IMR-90 (cell line): ENCODE results near the gene CRYBA2. TPM values are rescaled to one million over a fixed set of nuclear protein-coding genes. Genes with fewer than 3 reads are reported as not detected.

Source experiments
- ATAC-seq: fragments of 200-7000 bp; cut with Tn5 transposase; 2 replicates; pipeline ENCODE4 v1.9.1; 2020; ENCODE audit warnings: low read depth, mild to moderate bottlenecking, moderate library complexity
- BruUV-seq: library from RNA; stranded (reverse); fragments of 400-500 nt; replicated peaks from 2 replicates; lab custom pipeline; 2021; lab: Mats Ljungman, UMichigan
- CTCF ChIA-PET: fragments of 300-600 bp; formaldehyde crosslinking; extraction: SDS; loops from one replicate; lab custom pipeline; 2021; ENCODE audit warnings: antibody characterized with exemption; lab: Yijun Ruan, JAX
- POLR2A ChIA-PET: fragments of 300-600 bp; sonication (Branson Sonifier 250); formaldehyde crosslinking; loops from one replicate; lab custom pipeline; 2022; ENCODE audit warnings: antibody characterized with exemption; ENCODE audit not compliant: unreplicated experiment; lab: Charles Lee
- DNase-seq: peaks from one replicate; pipeline ENCODE4 v3.0.0; 2013
- H2AFZ ChIP-seq: replicated peaks from 2 replicates; pipeline ENCODE3; 2013; ENCODE audit warnings: low read length, mild to moderate bottlenecking; ENCODE audit not compliant: poor library complexity
- H2AK5ac ChIP-seq: 2 replicates; pipeline ENCODE4 v1.6.1; 2013; ENCODE audit warnings: low read depth, low read length, inconsistent platforms
- H2AK9ac ChIP-seq: replicated peaks from 2 replicates; pipeline ENCODE3; 2013; ENCODE audit warnings: mild to moderate bottlenecking, low read depth, low read length, moderate library complexity; ENCODE audit not compliant: poor library complexity
- H2BK120ac ChIP-seq: 2 replicates; pipeline ENCODE4 v1.6.1; 2013; ENCODE audit warnings: low read depth, low read length, inconsistent platforms
- H2BK15ac ChIP-seq: 3 replicates; pipeline ENCODE4 v1.6.1; 2013; ENCODE audit warnings: low read depth, low read length, inconsistent platforms
- H2BK20ac ChIP-seq: 2 replicates; pipeline ENCODE4 v1.6.1; 2013; ENCODE audit warnings: low read depth, mild to moderate bottlenecking, inconsistent platforms, low read length, moderate library complexity
- H2BK5ac ChIP-seq: 2 replicates; pipeline ENCODE4 v1.6.1; 2013; ENCODE audit warnings: mild to moderate bottlenecking, low read depth, low read length, inconsistent platforms; ENCODE audit not compliant: poor library complexity, severe bottlenecking
- H3K14ac ChIP-seq: replicated peaks from 2 replicates; pipeline ENCODE4 v1.6.1; 2013; ENCODE audit warnings: low read depth, low read length, inconsistent platforms
- H3K18ac ChIP-seq: 2 replicates; pipeline ENCODE4 v1.6.1; 2013; ENCODE audit warnings: low read depth, low read length, control low read depth
- H3K23ac ChIP-seq: 2 replicates; pipeline ENCODE4 v1.6.1; 2013; ENCODE audit warnings: low read depth, low read length, inconsistent platforms
- H3K27ac ChIP-seq: 2 replicates; pipeline ENCODE4 v1.5.1; 2013; ENCODE audit warnings: mild to moderate bottlenecking, control low read depth, low read length; ENCODE audit not compliant: insufficient read depth
- H3K27me3 ChIP-seq: 2 replicates; pipeline ENCODE4 v1.6.1; 2013; ENCODE audit warnings: low read length; ENCODE audit not compliant: control insufficient read depth, insufficient read depth
- H3K36me3 ChIP-seq: 2 replicates; pipeline ENCODE4 v1.6.1; 2013; ENCODE audit warnings: low read length, mixed read lengths; ENCODE audit not compliant: control insufficient read depth, insufficient read depth
- H3K4ac ChIP-seq: 2 replicates; pipeline ENCODE4 v1.6.1; 2013; ENCODE audit warnings: low read depth, low read length, inconsistent platforms
- H3K4me1 ChIP-seq: 2 replicates; pipeline ENCODE4 v1.6.1; 2013; ENCODE audit warnings: low read length, mixed read lengths; ENCODE audit not compliant: control insufficient read depth, insufficient read depth
- H3K4me2 ChIP-seq: 2 replicates; pipeline ENCODE4 v1.6.1; 2013; ENCODE audit warnings: low read depth, mild to moderate bottlenecking, control low read depth, low read length, moderate library complexity
- H3K4me3 ChIP-seq: 2 replicates; pipeline ENCODE4 v1.5.1; 2013; ENCODE audit warnings: low read depth, mild to moderate bottlenecking, control low read depth, low read length, moderate library complexity; ENCODE audit not compliant: insufficient read depth
- H3K56ac ChIP-seq: 2 replicates; pipeline ENCODE4 v1.6.1; 2013; ENCODE audit warnings: low read length, inconsistent platforms; ENCODE audit not compliant: insufficient read depth; ENCODE audit errors: extremely low read depth
- H3K79me1 ChIP-seq, 2 experiments: 2 replicates each; pipeline ENCODE4 v1.6.1; 2013; ENCODE audit warnings: low read length in 2 of 2, inconsistent platforms in 1 of 2, low read depth in 1 of 2
- H3K9ac ChIP-seq: 2 replicates; pipeline ENCODE4 v1.6.1; 2013; ENCODE audit warnings: low read depth, low read length, control low read depth
- H3K9me1 ChIP-seq: 2 replicates; pipeline ENCODE4 v1.6.1; 2013; ENCODE audit warnings: low read length, inconsistent platforms; ENCODE audit not compliant: insufficient read depth
- H3K9me3 ChIP-seq: 2 replicates; pipeline ENCODE4 v1.6.1; 2013; ENCODE audit warnings: low read length; ENCODE audit not compliant: control insufficient read depth, insufficient read depth
- H4K20me1 ChIP-seq: 2 replicates; pipeline ENCODE4 v1.6.1; 2013; ENCODE audit warnings: low read length, inconsistent platforms; ENCODE audit not compliant: insufficient read depth
- H4K5ac ChIP-seq: 2 replicates; pipeline ENCODE4 v1.6.1; 2013; ENCODE audit warnings: mild to moderate bottlenecking, low read depth, low read length, control low read depth
- H4K8ac ChIP-seq, 2 experiments: 2 replicates each; pipeline ENCODE4 v1.6.1; 2013; ENCODE audit warnings: low read depth in 2 of 2, low read length in 2 of 2, control low read depth in 1 of 2, inconsistent platforms in 1 of 2
- H4K91ac ChIP-seq: 2 replicates; pipeline ENCODE4 v1.6.1; 2013; ENCODE audit warnings: low read depth, low read length, inconsistent platforms; ENCODE audit not compliant: insufficient read depth
- BHLHE40 ChIP-seq: fragments of 150-350 bp; IDR thresholded peaks from 2 replicates; pipeline ENCODE4 v1.6.1; 2016; ENCODE audit warnings: mild to moderate bottlenecking, low read depth, low read length
- CHD1 ChIP-seq: IDR thresholded peaks from 2 replicates; pipeline ENCODE4 v1.6.1; 2012; ENCODE audit warnings: low read depth, low read length, improper control_type of control experiment
- FOS ChIP-seq: fragments of 150-350 bp; IDR thresholded peaks from 2 replicates; pipeline ENCODE4 v1.6.1; 2016; ENCODE audit warnings: low read depth, low read length
- MAZ ChIP-seq: IDR thresholded peaks from 2 replicates; pipeline ENCODE4 v1.6.1; 2012; ENCODE audit warnings: low read depth, mild to moderate bottlenecking, low read length, improper control_type of control experiment, moderate library complexity, borderline replicate concordance
- MXI1 ChIP-seq: IDR thresholded peaks from 2 replicates; pipeline ENCODE4 v1.6.1; 2012; ENCODE audit warnings: low read depth, mild to moderate bottlenecking, low read length, moderate library complexity, borderline replicate concordance
- NFE2L2 ChIP-seq: fragments of 150-350 bp; IDR thresholded peaks from 2 replicates; pipeline ENCODE4 v1.6.1; 2016; ENCODE audit warnings: low read depth, mild to moderate bottlenecking, low read length
- POLR2A ChIP-seq: IDR thresholded peaks from 2 replicates; pipeline ENCODE4 v1.6.1; 2012; ENCODE audit warnings: mild to moderate bottlenecking, low read depth, low read length
- RAD21 ChIP-seq: IDR thresholded peaks from 2 replicates; pipeline ENCODE4 v1.6.1; 2012; ENCODE audit warnings: low read length, improper control_type of control experiment
- RFX5 ChIP-seq: IDR thresholded peaks from 2 replicates; pipeline ENCODE4 v1.8.0; 2012; ENCODE audit warnings: low read depth, mild to moderate bottlenecking, low read length, moderate library complexity
- SMC3 ChIP-seq: fragments of 150-350 bp; IDR thresholded peaks from 2 replicates; pipeline ENCODE4 v1.6.1; 2016; ENCODE audit warnings: low read depth, mild to moderate bottlenecking, antibody characterized with exemption, low read length, moderate library complexity
- WGBS, 2 experiments: methylation state at CpG; one replicate each; pipeline versions ENCODE4 v1.1.5 to v1.1.7; 2013; ENCODE audit warnings: missing lambda C conversion rate in 2 of 2; ENCODE audit not compliant: insufficient read length in 1 of 2; ENCODE audit errors: extremely low coverage in 2 of 2; 5-methylcytosine and 5-hydroxymethylcytosine counted together
- dilution Hi-C: fragments of 300-500 bp; cut with HindIII; formaldehyde crosslinking; loops from one replicate; pipeline ENCODE4 v1.14.3; 2018; ENCODE audit warnings: low sequenced_read_pairs; ENCODE audit not compliant: unreplicated experiment
- in situ Hi-C: fragments of 300-500 bp; cut with MboI; formaldehyde crosslinking; loops from 3 replicates; pipeline ENCODE4 v1.14.3; 2019; ENCODE audit warnings: low sequenced_read_pairs, inconsistent platforms, mixed read lengths
- intact Hi-C: fragments of 100-400 bp; cut with micrococcal nuclease; formaldehyde crosslinking; loops from 2 replicates; pipeline ENCODE4 v1.10.0; 2022
- polyA plus RNA-seq, 3 experiments: library from polyadenylated mRNA; depleted of rRNA; stranded (reverse); fragments of >200 nt; gene quantifications; 2 replicates each; pipeline ENCODE4 v1.2.3, GENCODE V29; 2012; ENCODE audit warnings: low replicate concordance in 1 of 3
- total RNA-seq: library from RNA; depleted of rRNA; stranded (reverse); fragments of >200 nt; gene quantifications from 2 replicates; pipeline ENCODE4 v1.2.3, GENCODE V29; 2012
- TF ChIP-seq, protein P1 (sequence below): conservative IDR thresholded peaks from 2 replicates; pipeline ENCODE4 v1.5.1; 2012; ENCODE audit warnings: mild to moderate bottlenecking, low read depth, low read length, improper control_type of control experiment
- TF ChIP-seq, protein P2 (sequence below): fragments of 150-350 bp; IDR thresholded peaks from 2 replicates; pipeline ENCODE4 v1.6.1; 2017; ENCODE audit warnings: mild to moderate bottlenecking, antibody characterized with exemption, low read length, low read depth
- TF ChIP-seq, protein P3 (sequence below): fragments of 150-350 bp; IDR thresholded peaks from 2 replicates; pipeline ENCODE4 v1.6.1; 2016; ENCODE audit warnings: low read depth, mild to moderate bottlenecking, low read length, moderate library complexity, borderline replicate concordance

Gene CRYBA2
- total and polyA plus RNA-seq, 2 of the 4 experiments (the other 2 are of a cell fraction) = not detected

DNA sequence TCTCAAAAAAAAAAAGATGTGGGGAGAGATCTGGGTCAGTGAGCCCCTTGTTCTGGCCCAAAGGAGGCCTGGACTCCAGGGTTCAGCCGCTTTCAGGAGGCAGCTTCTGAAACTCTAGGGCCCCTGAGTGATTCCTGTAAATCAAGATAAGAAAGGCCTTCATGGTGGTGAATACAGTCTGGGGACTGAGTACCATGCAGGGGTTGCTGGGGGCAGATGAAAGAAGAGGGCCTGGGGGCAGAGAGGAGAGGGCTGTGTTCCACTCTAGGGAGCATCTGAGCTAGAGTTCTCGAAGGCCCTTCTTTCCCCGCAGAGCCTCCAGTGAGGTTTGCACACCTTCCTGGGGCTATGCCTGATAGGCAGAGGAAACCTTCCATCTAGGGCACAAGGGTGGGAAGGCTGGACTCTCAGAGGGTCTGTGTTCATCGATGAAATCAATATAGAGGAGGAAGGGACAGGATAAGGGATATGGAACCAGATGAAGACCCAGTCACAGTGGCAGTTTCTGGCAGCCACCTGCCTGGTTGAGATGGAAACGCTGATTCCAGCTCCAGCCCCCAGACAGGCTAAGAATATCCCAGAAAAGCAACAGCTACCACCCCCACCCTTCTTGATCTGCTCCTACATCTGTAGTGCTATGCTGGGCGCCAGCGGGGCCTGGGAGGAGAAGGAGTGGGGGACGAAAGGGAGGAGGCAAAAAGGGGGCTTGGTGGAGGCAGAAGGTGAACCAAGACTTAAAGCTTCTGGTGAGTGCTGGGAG, 38.5 kb downstream of the CRYBA2 start:
- Histone ChIP-seq H2AK9ac (no peak overlapping the region), H2AFZ (no peak overlapping the region), H4K5ac (no peak overlapping the region), H3K9me3 (no peaks in the 10 kb centered on the region), H3K36me3 (no peaks in the 10 kb centered on the region), H3K4ac (no peak overlapping the region), H4K91ac (no peak overlapping the region), H3K79me1 (no peaks in the 10 kb centered on the region), H4K8ac (no peak overlapping the region), H3K9me1 (0 out of 2 replicates have a peak, but pooled peaks cover 4% of the 10 kb centered on the region), H2AK5ac (no peak overlapping the region), H2BK15ac (no peak overlapping the region), H3K4me2 (no peak overlapping the region), H3K4me1 (no peaks in the 10 kb centered on the region), H3K14ac (no peak overlapping the region), H2BK20ac (no peak overlapping the region), H3K56ac (no peak overlapping the region), H3K9ac (no peak overlapping the region), H2BK120ac (no peak overlapping the region), H3K4me3 (no peak overlapping the region), H3K18ac (no peak overlapping the region), H3K23ac (no peak overlapping the region), H2BK5ac (no peak overlapping the region), H4K20me1 (no peaks in the 10 kb centered on the region; the same call in 1 of the 2 replicates), H3K27ac (no peak overlapping the region), H3K27me3 (peaks cover 63% of the 10 kb centered on the region)
- DNase-seq (no peak), ATAC-seq (no peak)
- TF ChIP-seq SMC3 (no peak), FOS (no peak), MAZ (no peak), RFX5 (no peak), CHD1 (no peak), BHLHE40 (no peak), NFE2L2 (no peak), POLR2A (no peak), MXI1 (no peak), RAD21 (no peak)
- TF ChIP-seq, protein P1, sequence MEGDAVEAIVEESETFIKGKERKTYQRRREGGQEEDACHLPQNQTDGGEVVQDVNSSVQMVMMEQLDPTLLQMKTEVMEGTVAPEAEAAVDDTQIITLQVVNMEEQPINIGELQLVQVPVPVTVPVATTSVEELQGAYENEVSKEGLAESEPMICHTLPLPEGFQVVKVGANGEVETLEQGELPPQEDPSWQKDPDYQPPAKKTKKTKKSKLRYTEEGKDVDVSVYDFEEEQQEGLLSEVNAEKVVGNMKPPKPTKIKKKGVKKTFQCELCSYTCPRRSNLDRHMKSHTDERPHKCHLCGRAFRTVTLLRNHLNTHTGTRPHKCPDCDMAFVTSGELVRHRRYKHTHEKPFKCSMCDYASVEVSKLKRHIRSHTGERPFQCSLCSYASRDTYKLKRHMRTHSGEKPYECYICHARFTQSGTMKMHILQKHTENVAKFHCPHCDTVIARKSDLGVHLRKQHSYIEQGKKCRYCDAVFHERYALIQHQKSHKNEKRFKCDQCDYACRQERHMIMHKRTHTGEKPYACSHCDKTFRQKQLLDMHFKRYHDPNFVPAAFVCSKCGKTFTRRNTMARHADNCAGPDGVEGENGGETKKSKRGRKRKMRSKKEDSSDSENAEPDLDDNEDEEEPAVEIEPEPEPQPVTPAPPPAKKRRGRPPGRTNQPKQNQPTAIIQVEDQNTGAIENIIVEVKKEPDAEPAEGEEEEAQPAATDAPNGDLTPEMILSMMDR = no peak
- TF ChIP-seq, protein P2, sequence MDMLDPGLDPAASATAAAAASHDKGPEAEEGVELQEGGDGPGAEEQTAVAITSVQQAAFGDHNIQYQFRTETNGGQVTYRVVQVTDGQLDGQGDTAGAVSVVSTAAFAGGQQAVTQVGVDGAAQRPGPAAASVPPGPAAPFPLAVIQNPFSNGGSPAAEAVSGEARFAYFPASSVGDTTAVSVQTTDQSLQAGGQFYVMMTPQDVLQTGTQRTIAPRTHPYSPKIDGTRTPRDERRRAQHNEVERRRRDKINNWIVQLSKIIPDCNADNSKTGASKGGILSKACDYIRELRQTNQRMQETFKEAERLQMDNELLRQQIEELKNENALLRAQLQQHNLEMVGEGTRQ = no peak
- TF ChIP-seq, protein P3, sequence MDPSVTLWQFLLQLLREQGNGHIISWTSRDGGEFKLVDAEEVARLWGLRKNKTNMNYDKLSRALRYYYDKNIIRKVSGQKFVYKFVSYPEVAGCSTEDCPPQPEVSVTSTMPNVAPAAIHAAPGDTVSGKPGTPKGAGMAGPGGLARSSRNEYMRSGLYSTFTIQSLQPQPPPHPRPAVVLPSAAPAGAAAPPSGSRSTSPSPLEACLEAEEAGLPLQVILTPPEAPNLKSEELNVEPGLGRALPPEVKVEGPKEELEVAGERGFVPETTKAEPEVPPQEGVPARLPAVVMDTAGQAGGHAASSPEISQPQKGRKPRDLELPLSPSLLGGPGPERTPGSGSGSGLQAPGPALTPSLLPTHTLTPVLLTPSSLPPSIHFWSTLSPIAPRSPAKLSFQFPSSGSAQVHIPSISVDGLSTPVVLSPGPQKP = no peak
- WGBS, 2 experiments = 37% methylated on average over 2 of the region's 8 CpGs; no CpG with 5 or more reads in 1 of the 2 experiments
- intact Hi-C loops (no loop called here), in situ Hi-C loops (no loop called here), dilution Hi-C loops (no loop called here)
- CTCF ChIA-PET = no interaction called here
- no TSS peak for BruUV-seq
- POLR2A ChIA-PET = no interaction called here
